ENCODE results near the gene SAPCD1.
A peak's percentile ranks its signal among the peaks of the same experiment; 100 is the strongest.

The SAPCD1 gene

DNA sequence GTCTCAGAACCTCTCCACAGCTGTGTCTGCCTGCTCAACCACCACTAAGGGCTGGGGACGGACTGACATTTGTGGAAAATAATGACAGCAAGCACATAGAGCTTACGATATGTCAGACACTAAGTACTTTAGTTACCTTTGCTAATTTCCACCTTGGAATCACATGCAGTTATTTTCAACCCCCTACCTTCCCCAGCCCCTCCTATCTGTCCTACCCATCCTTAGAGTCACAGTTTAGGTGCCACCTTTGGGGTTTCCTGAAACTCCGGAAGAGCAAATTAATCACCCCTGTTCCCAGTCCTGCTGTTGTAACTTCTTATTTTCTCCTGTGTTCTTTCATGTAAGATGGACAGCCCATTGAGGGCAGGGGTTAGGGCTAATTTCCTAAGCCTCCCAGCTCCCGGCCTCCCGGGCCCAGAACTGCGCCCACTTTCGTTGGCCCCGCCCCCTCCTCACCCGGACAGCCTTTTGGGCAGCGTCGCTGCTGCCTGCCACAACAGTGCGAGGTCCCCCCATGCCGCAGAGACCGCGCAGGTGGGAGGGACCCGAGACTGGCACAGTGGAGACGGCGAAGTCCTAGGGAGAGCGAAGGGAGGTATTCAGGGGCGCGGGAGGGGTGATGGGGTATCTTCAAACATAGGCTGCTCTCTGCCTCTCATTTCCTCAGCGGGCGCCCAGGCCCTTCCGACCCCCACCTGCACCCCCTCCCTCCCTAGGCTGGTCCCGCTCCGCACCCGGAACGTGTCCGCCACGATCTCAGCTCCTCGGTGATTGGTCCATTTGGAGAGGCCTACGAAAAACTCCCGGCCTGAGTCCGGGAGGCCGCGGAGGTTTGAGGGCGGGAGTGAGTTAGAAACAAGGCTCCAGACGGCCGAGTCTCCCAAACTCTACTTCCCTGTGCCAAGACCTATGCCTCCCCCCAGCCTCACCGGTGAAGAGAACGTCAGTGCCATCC lies 34.5 kb upstream of the SAPCD1 start:
- Histone ChIP-seq H3K9me3 (no peaks in the 10 kb centered on the region), H3K27me3 (peaks cover 10% of the 10 kb centered on the region), H3K36me3 (peaks cover 51% of the 10 kb centered on the region), H3K27ac (peak overlapping the region; percentile 96), H3K4me3 (ENCODE audit: low read depth in 1 of 2, low read length in 1 of 2) (peak overlapping the region; percentile 89 to 91), H3K4me1 (ENCODE audit: control insufficient read depth in 1 of 2, insufficient read depth in 1 of 2, low read depth in 1 of 2, low read length in 1 of 2) (peaks cover 69 to 73% of the 10 kb centered on the region in 2 experiments)
- no peak for TF ChIP-seq CTCF (IDR thresholded peaks at IDR 0.05)

GRCh38 chr6:31728767-31729514 lies 33.5 kb upstream of the SAPCD1 start, which contains the start of gene DDAH2:
Gene DDAH2 (minus strand): TSS chr6:31729299. CDS start chr6:31729161, 138 bp downstream.
- peak within 1 kb of the TSS; percentile 96 for H3K27ac ChIP-seq

DNA sequence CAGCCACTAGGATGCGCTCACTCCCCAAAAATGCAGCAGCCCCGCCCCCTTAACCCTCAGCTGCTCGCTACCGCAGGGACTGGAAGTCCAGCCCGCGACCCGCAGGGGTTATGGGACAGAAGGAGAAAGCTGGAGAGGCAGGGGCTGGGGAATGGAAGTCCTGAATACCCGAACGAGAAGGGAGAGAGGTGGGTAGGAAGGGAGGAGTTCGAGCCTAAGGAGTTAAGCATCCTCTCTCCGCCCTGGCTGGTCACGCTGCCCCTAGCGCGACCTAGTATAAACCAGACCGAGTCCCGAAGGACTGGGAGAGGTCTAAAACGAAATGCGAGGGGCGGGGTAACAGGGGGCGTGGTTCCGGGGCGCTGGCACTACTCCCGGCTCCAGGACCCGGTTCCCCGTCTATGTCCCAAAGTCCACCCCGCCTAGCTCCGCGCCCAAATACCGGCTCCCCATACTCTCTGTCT lies 32.9 kb upstream of the SAPCD1 start:
- Histone ChIP-seq H3K36me3 (peaks cover 60% of the 10 kb centered on the region), H3K4me3 (ENCODE audit: low read depth in 1 of 2, low read length in 1 of 2) (peak overlapping the region; percentile 89 to 91), H3K4me1 (ENCODE audit: control insufficient read depth in 1 of 2, insufficient read depth in 1 of 2, low read depth in 1 of 2, low read length in 1 of 2) (peaks cover 84 to 88% of the 10 kb centered on the region in 2 experiments), H3K27me3 (no peaks in the 10 kb centered on the region), H3K9me3 (no peaks in the 10 kb centered on the region), H3K27ac (peak overlapping the region; percentile 96)
- TF ChIP-seq CTCF (IDR thresholded peaks at IDR 0.05) = no peak

More at GRCh38 chr6:31728767-31729514, 33.5 kb upstream of the SAPCD1 start, which contains the start of gene DDAH2:
- peak; percentile 91 for TF ChIP-seq CTCF (IDR thresholded peaks at IDR 0.05)
- peaks cover under 1% of the 10 kb centered on the region for H3K27me3 ChIP-seq
- peak within 1 kb of the TSS; percentile 89 to 91 for H3K4me3 ChIP-seq (ENCODE audit: low read depth in 1 of 2, low read length in 1 of 2)
- no peaks in the 10 kb centered on the region for H3K9me3 ChIP-seq
- peaks cover 60% of the 10 kb centered on the region for H3K36me3 ChIP-seq
- H3K4me1 ChIP-seq (ENCODE audit: control insufficient read depth in 1 of 2, insufficient read depth in 1 of 2, low read depth in 1 of 2, low read length in 1 of 2) = peaks cover 78 to 82% of the 10 kb centered on the region in 2 experiments

GRCh38 chr6:31729979-31730630 lies 32.4 kb upstream of the SAPCD1 start:
- TF ChIP-seq CTCF (IDR thresholded peaks at IDR 0.05) = peak; percentile 20
- Histone ChIP-seq H3K9me3 (no peaks in the 10 kb centered on the region), H3K4me1 (ENCODE audit: control insufficient read depth in 1 of 2, insufficient read depth in 1 of 2, low read depth in 1 of 2, low read length in 1 of 2) (peaks cover 85 to 88% of the 10 kb centered on the region in 2 experiments), H3K36me3 (peaks cover 60% of the 10 kb centered on the region), H3K27me3 (no peaks in the 10 kb centered on the region), H3K27ac (peak overlapping the region; percentile 96), H3K4me3 (ENCODE audit: low read depth in 1 of 2, low read length in 1 of 2) (peak overlapping the region; percentile 89 to 91)

DNA sequence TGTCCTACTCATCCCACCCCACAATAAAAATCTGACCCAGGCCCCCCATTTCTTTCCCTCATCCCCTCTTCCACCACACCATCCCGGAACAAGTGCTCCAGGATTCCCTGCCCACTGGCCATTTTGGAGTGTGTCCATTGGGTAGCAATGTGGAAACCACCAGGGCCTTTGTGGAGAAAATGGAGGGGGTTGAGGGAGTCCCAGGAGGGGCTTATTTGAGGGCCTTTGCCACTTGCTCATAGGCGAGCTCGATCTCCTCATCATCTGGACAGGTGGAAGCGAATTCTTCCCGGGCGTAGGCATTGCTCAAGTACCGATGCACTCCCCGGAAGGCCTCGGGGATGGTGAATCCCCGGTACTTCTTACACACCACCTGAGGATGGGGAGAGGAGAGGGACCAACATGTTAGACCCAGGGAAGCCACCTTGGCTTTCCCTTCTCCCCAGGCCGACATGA lies 31.8 kb upstream of the SAPCD1 start:
- H3K27me3 ChIP-seq = no peaks in the 10 kb centered on the region
- H3K4me1 ChIP-seq (ENCODE audit: control insufficient read depth in 1 of 2, insufficient read depth in 1 of 2, low read depth in 1 of 2, low read length in 1 of 2) = peaks cover 83 to 88% of the 10 kb centered on the region in 2 experiments
- H3K36me3 ChIP-seq = peaks cover 60% of the 10 kb centered on the region
- H3K9me3 ChIP-seq = no peaks in the 10 kb centered on the region
- no peak for TF ChIP-seq CTCF (IDR thresholded peaks at IDR 0.05)
- H3K27ac ChIP-seq = peak overlapping the region; percentile 96
- H3K4me3 ChIP-seq (ENCODE audit: low read depth in 1 of 2, low read length in 1 of 2) = peak overlapping the region; percentile 89 to 91
